ENCODE results near the gene MPC1. TPM values are rescaled to one million over a fixed set of nuclear protein-coding genes. Genes with fewer than 3 reads are reported as not detected.
A peak's percentile ranks its signal among the peaks of the same experiment; 100 is the strongest.

Gene MPC1
- polyA plus RNA-seq (ENCODE audit: insufficient read depth in 1 of 5, insufficient read length in 5 of 5, low replicate concordance in 1 of 5), result 10 to 100 TPM; 38.7 to 49.8 (median 44.0) TPM
- long read RNA-seq, donor 1, partial matches to known transcripts, result 0 of 28 reads
- long read RNA-seq, donor 1, other reads (novel, unspliced or antisense), result 27 of 28 reads
- long read RNA-seq, donor 2, partial matches to known transcripts, result 0 of 31 reads
- long read RNA-seq, donor 2, other reads (novel, unspliced or antisense), result 31 of 31 reads
- long read RNA-seq, donor 3, partial matches to known transcripts, result 0 of 30 reads
- long read RNA-seq, donor 3, other reads (novel, unspliced or antisense), result 28 of 30 reads
- long read RNA-seq, donor 4, partial matches to known transcripts, result 5 of 24 reads
- long read RNA-seq, donor 4, other reads (novel, unspliced or antisense), result 18 of 24 reads
- long read RNA-seq, donor 5, partial matches to known transcripts, result 10 of 47 reads
- long read RNA-seq, donor 5, other reads (novel, unspliced or antisense), result 34 of 47 reads
- long read RNA-seq, donor 6, partial matches to known transcripts, result 0 of 43 reads
- long read RNA-seq, donor 6, other reads (novel, unspliced or antisense), result 41 of 43 reads
- long read RNA-seq, donor 7, partial matches to known transcripts, result 0 of 34 reads
- long read RNA-seq, donor 7, other reads (novel, unspliced or antisense), result 34 of 34 reads
- long read RNA-seq, donor 8, partial matches to known transcripts, result 0 of 13 reads
- long read RNA-seq, donor 8, other reads (novel, unspliced or antisense), result 13 of 13 reads

GRCh38 chr6:166382933-166383801 is at the start of gene MPC1:
TSS of gene MPC1 (minus strand) at chr6:166382940. CDS start at chr6:166382876, 64 bp downstream.
- DNase-seq, result peak; percentile 97 to 98

- DNase-seq, result no peak
Observed at GRCh38 chr6:166430269-166430668, 47.5 kb upstream of the MPC1 start.

GRCh38 chr6:166424431-166424830 is 41.7 kb upstream of the MPC1 start:
- DNase-seq, result no peak

GRCh38 chr6:166423781-166424180 is 41.0 kb upstream of the MPC1 start:
- no peak for DNase-seq

- DNase-seq, result no peak
Observed at GRCh38 chr6:166423051-166423745, 40.5 kb upstream of the MPC1 start.

GRCh38 chr6:166422201-166422940 is 39.6 kb upstream of the MPC1 start:
- no peak for DNase-seq

- no peak for DNase-seq
Observed at GRCh38 chr6:166420351-166420750, 37.6 kb upstream of the MPC1 start.

GRCh38 chr6:166419717-166420116 is 37.0 kb upstream of the MPC1 start:
- DNase-seq, result no peak

- no peak for DNase-seq
Observed at GRCh38 chr6:166419286-166419685, 36.5 kb upstream of the MPC1 start.

- DNase-seq, result no peak
Observed at GRCh38 chr6:166418691-166419143, 36.0 kb upstream of the MPC1 start.

- DNase-seq, result no peak
Observed at GRCh38 chr6:166417285-166417691, 34.5 kb upstream of the MPC1 start.

- DNase-seq, result no peak
Observed at GRCh38 chr6:166415833-166416347, 33.1 kb upstream of the MPC1 start.

GRCh38 chr6:166415306-166415705 is 32.6 kb upstream of the MPC1 start:
- DNase-seq, result no peak

- DNase-seq, result no peak
Observed at GRCh38 chr6:166413491-166413951, 30.8 kb upstream of the MPC1 start.

GRCh38 chr6:166412911-166413384 is 30.2 kb upstream of the MPC1 start:
- DNase-seq, result no peak

GRCh38 chr6:166412156-166412910 is 29.6 kb upstream of the MPC1 start:
- no peak for DNase-seq

GRCh38 chr6:166411721-166412151 is 29.0 kb upstream of the MPC1 start:
- no peak for DNase-seq

GRCh38 chr6:166411271-166411670 is 28.5 kb upstream of the MPC1 start:
- no peak for DNase-seq

- no peak for DNase-seq
Observed at GRCh38 chr6:166410426-166410935, 27.7 kb upstream of the MPC1 start.
